SK-MEL-5 (cell line): ENCODE results near the gene MED13L. TPM values are rescaled to one million over a fixed set of nuclear protein-coding genes. Genes with fewer than 3 reads are reported as not detected.
"Not testable (repeated sequence)": the region's sequence is repeated elsewhere in the genome, so short reads cannot be mapped to it uniquely, and the experiment has no call there.

Experiments used
- DNase-seq: peaks from one replicate; pipeline ENCODE4 v3.0.0-alpha.2; 2016; ENCODE audit warnings: low read depth, low spot score
- in situ Hi-C: cut with HindIII; loops from 2 replicates; pipeline ENCODE4 v1.10.0; 2016; ENCODE audit warnings: low sequenced_read_pairs, high pct_unique_total_duplicates, low pct_unique_long_range_greater_than_20kb
- total RNA-seq: library from RNA; depleted of rRNA; stranded (reverse); fragments of >200 nt; shearing (Covaris generic); gene quantifications from 2 replicates; pipeline ENCODE4 v1.2.3, GENCODE V29; 2014

Gene MED13L
- total RNA-seq, 1 experiment from 2014 or later = 41.3 TPM

DNA sequence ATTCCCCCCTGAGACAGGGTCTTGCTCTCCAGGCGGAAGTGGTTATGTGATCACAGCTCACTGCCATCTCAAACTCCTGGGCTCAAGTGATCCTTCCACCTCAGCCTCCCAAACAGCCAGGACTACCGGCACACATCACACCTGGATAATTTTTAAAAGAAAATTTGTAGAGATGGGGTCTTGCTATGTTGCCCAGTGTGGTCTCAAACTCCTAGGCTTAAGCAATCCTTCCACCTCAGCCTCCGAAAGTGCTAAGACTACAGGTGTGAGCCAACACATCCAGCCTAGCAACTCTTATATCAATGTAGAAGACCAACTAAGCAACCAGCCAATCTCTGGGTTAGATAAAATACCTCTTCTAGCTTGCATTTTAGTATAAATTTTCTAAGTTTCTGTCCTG lies 297.2 kb downstream of the MED13L start:
- no peak for DNase-seq
- in situ Hi-C loops = no loop called here

DNA sequence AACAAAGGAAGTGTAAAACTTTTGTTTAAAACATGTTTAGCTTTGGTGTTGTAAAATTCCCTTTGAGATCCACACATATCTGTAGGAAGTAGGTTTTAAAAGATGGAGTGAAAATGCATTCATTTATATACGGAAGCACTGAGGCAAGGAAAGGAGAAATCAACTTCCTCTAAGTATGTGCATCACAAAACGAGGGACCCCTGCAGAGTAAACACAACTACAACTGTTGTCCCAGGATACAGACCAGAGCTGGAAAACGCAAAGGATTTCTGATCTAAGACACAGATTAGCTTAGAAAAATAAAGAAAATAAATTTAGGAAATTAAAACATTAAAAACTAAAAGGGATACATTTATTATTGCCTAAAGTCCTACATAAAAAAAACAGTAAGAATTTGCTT lies 297.6 kb downstream of the MED13L start:
- in situ Hi-C loops = no loop called here
- no peak for DNase-seq

DNA sequence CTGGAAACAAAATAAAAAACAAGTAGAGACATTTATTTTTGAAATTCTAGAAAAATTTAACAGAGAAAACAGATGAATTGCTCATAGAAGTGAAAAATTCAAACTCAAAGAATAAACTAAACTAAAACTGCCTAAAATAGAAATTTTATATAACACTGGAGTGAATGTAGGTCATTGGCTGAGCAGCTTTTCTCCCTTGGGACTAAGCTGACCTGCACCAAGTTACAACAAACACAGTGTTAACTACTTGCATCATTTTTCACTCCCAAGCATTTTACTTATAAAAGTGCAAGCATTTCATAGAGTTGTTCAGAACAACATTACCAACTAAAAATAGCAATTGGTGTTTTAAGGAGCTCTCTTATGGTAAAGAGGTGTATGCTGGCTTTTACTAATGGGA lies 298.1 kb downstream of the MED13L start:
- DNase-seq = no peak
- in situ Hi-C loops = no loop called here

GRCh38 chr12:115976829-115977228 lies 300.7 kb downstream of the MED13L start:
- in situ Hi-C loops, DNase-seq: not testable (repeated sequence)

DNA sequence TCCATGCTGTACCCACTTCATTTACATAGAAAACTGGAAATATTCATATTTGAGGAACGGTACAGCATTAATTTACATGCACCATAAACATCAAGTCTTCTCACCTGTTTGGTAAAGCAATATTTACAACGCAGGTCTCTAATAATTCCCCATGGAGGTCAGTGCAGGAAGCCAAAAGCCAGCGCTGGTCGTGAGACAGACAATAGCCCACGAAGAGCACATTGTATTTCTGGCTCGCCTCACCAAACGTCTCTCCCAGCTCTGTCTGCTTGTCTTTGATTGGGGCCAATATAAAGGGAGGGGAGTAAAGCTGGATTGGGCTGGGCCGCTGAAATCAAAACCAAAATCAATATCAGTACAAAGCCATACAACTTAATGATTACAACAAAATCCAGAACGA lies 302.1 kb downstream of the MED13L start:
- in situ Hi-C loops = no loop called here
- no peak for DNase-seq

DNA sequence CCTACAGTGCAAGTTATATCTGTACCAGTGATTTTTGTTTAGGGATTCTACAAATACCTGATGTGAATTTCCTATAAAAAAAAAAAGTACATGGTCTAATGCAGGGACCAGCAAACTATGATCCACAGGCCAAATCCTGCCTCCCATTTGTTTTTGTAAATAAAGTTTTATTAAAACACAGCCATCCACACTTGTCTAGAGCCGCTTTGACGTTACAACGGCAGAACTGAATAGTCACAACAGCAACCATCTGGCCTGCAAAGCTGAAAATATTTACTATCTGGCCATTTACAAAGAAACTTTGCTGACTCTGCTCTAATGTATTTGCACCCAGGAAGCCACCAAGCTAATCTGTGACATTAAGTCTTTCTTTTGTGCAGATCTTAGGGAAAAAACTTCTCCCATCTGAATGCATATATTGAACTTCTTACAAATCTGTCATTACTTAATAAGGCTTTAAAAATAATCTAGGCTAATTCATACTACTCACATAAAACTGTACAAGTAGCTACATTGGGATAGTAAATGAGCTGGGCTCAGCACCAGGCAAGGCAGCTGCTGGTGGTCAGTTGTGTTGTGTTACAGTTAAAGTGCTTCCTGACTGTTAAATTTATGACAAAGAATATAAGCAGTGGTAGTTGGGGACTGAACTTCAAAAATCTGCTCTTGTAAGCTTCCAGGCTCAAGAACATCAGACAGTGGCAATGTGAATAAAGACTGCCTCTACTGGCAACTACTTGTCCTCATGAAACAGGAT lies 303.3 kb downstream of the MED13L start:
- in situ Hi-C loops = no loop called here
- DNase-seq = no peak

- no peak for DNase-seq
- in situ Hi-C loops = no loop called here
Measured at GRCh38 chr12:115973066-115973465, 304.4 kb downstream of the MED13L start.

GRCh38 chr12:115972241-115972640 lies 305.3 kb downstream of the MED13L start:
- peak; percentile 57 for DNase-seq
- in situ Hi-C loops = no loop called here

- in situ Hi-C loops = no loop called here
Measured at GRCh38 chr12:115968211-115968610, 309.3 kb downstream of the MED13L start.

GRCh38 chr12:115966376-115966775 lies 311.1 kb downstream of the MED13L start:
- in situ Hi-C loops = no loop called here
- no peak for DNase-seq

More at GRCh38 chr12:115968211-115968610, 309.3 kb downstream of the MED13L start:
- DNase-seq = no peak

DNA sequence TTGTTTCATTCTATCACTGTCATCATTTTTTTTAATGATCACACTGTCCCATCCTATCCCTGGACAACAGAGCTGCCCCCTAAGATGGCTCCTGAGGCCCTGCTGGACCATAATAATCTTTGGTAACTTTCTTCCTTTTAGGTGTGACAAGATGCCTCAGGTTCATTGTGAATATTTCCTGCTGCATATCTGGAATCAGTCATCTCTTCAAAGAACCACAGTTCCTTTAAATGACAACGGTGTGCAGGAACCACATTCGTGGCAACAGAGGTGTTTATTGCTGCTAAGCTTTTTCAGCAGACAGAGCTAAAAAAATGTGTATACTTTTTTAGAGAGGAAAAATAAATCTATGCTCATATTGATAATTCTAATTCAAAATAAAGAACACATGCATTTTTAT lies 312.9 kb downstream of the MED13L start:
- in situ Hi-C loops = no loop called here
- DNase-seq = no peak

- no peak for DNase-seq
- in situ Hi-C loops = no loop called here
Measured at GRCh38 chr12:115964214-115964613, 313.3 kb downstream of the MED13L start.

DNA sequence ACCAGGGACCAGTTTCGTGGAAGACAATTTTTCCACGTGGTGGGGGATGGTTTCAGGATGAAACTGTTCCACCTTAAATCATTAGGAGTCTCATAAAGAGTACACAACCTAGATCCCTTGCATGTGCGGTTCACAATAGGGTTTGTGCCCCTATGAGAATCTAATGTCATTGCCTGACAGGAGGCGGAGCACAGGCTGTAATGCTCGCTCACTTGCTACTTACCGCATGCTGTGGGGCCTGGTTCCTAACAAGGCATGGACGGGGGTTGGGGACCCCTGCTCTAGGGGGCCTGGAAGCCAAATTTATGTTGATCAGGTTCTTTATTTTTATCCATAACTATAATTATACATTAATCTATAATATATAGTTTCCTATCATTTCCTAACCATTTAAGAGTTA lies 315.3 kb downstream of the MED13L start:
- in situ Hi-C loops = no loop called here

GRCh38 chr12:115960868-115961802 lies 316.4 kb downstream of the MED13L start:
- DNase-seq = no peak
- in situ Hi-C loops = no loop called here

More for the DNA sequence above, 315.3 kb downstream of the MED13L start:
- DNase-seq = no peak

DNA sequence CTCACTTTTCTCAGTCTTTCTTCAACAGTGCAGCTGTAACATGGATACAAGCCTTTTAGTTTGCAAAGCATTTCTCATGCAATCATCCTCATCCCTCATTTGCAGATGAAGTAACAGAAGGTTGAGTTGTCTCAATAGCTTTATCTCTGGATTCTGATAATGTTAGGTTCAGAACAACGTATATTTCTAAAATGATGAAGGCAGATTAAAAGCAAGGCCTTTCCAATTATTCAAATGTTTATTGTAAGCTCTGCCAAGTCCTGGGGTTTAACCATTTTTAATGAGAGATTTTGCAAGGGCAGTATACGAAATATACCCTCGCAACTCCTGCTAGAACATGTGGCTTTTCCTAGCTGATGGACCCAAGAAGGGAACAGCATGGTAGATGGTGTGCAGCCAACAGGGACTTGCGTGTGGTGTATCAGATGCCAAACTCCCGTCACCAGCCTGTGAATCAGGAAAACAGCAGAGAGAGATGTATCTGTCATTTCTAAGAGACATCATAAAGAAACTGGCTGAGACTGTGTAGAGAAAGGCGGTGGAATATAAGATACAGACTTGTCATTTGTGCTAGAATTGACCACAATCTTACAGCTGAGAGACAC lies 319.7 kb downstream of the MED13L start:
- in situ Hi-C loops = no loop called here
- DNase-seq = no peak

DNA sequence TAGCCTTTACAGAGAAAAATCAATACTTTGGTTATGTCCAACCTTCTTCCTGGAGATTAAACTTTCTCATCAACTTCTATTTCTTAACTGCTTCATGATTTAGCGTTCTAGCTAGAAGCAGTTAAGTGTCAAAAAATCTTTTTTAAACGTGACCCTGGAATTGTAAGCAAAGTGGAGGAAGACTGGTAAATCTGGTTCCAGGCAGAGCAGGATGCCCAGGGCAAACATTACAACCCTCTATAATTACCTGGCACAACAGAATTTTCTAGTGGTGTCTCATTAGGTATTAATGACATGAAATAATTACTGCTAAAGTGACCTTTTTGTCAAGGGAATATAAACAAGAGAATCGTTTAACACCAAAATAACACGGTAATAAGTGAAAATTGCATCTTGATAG lies 320.8 kb downstream of the MED13L start:
- no peak for DNase-seq
- in situ Hi-C loops = no loop called here

GRCh38 chr12:115956236-115956635 lies 321.3 kb downstream of the MED13L start:
- no peak for DNase-seq
- in situ Hi-C loops = no loop called here

- in situ Hi-C loops = no loop called here
- DNase-seq = no peak
Measured at GRCh38 chr12:115953450-115953849, 324.0 kb downstream of the MED13L start.
